Activated CD4-positive, alpha-beta T cell treated with anti-CD3 and anti-CD28 coated beads, Interleukin-2, Interleukin-4, amounts not matched to agents 100 ng/mL and 50 ng/mL, durations not matched to agents 16 hours and 8 hours (primary cell): Measurements from ENCODE around the gene ADGRD2.

Source experiments
- DNase-seq: peaks from one replicate; pipeline ENCODE4 v3.0.0-alpha.2; 2020; ENCODE audit warnings: low spot score

Gene ADGRD2

GRCh38 chr9:124511891-124512805, 61.9 kb downstream of the ADGRD2 start:
- DNase-seq: no peak

- no peak for DNase-seq
Observed at GRCh38 chr9:124512806-124513204, 62.6 kb downstream of the ADGRD2 start.

DNA sequence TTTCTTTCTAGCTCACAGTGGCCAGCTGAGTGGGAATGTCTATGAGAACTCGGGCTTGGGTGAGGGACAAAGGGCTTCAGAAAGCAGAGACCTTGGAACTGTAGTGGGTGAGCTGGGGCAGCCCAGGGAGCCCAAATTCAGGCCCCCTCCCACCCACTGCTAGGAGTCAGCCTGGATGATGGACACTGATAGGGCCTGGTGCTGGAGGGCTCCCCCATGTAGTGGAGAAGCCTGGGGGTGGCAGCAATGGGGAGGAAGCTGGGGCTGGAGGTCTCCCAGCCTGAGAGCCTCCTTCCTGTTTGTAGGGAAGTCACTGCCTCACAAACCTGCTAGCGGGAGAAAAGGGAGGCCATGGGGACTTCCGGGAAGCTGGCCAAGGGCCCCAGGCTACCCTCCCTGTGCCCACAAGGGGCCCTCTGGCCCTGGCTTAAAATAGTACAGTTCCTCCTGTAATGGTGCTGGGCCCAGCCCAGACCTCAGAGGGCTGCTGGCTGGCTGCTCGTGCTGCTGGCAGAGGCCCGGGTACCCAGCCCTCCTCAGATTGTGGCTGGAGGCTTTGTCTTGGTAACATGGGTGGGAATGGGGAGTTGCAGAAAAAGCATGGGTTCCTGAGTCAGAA, 63.2 kb downstream of the ADGRD2 start:
- no peak for DNase-seq

DNA sequence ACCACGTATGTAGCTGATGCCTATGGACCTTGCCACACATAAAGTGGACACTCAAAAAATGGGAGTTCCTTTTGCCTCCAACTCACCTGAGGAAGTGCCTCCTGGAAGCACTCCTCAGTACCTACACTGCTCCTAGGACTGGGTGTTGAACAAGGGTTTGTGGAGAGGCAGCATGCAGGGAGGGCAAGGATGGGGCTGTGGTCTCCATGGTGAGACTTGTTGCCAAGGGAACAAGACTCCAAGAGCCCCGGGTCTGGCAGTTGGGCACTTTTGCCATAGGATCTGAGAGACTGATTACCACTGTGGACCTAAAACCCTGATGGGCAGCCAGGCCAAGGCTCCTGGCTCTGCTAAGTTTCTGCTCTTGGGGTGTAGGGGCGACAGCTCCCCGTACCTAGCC, 63.9 kb downstream of the ADGRD2 start:
- no peak for DNase-seq

GRCh38 chr9:124514874-124515273, 64.6 kb downstream of the ADGRD2 start:
- no peak for DNase-seq

- no peak for DNase-seq
Observed at GRCh38 chr9:124517600-124517999, 67.3 kb downstream of the ADGRD2 start.

GRCh38 chr9:124518116-124518515, 67.9 kb downstream of the ADGRD2 start:
- no peak for DNase-seq

- DNase-seq: no peak
Observed at GRCh38 chr9:124520206-124520596, 70.0 kb downstream of the ADGRD2 start.

- DNase-seq: no peak
Observed at GRCh38 chr9:124521142-124521541, 70.9 kb downstream of the ADGRD2 start.

- DNase-seq: no peak
Observed at GRCh38 chr9:124522121-124523098, 72.2 kb downstream of the ADGRD2 start.

GRCh38 chr9:124526174-124526573, 75.9 kb downstream of the ADGRD2 start:
- no peak for DNase-seq

DNA sequence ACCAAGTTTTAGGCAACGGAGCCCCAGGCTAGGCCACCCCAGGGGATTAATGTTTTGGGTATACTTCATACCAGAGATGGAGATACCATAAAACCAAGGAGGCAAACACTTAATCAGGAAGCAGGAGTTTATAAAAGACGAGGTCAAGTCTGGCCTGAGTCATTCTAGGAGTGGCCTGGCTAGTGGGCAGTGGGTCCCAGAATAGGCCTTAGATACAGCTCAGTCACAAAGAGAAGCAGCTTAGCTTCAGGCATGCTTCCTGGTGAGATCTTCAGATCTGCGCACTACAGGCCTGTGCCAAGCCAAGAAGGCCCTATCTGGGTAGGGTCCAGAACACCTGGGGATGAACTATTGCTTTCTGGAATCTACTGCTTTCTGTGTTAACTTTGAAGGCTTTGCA, 77.5 kb downstream of the ADGRD2 start:
- DNase-seq: no peak
